GM12875 (cell line): ENCODE results near the gene MRPS23.

ENCODE experiments used
- H3K4me3 ChIP-seq: one replicate; pipeline ENCODE4 v1.5.1; 2011; ENCODE audit warnings: low read depth, low read length, control low read depth
- CTCF ChIP-seq: IDR thresholded peaks from 2 replicates; pipeline ENCODE4 v1.5.1; 2011; ENCODE audit warnings: low read depth, mild to moderate bottlenecking, control low read depth, inconsistent platforms, low read length, moderate library complexity, borderline replicate concordance; ENCODE audit not compliant: insufficient read depth

The MRPS23 gene

GRCh38 chr17:57808882-57809281 is 41.0 kb downstream of the MRPS23 start:
- H3K4me3 ChIP-seq, result no peak overlapping the region
- TF ChIP-seq CTCF, result no peak

GRCh38 chr17:57806167-57806830 is 43.5 kb downstream of the MRPS23 start:
- H3K4me3 ChIP-seq, result no peak overlapping the region
- no peak for TF ChIP-seq CTCF

GRCh38 chr17:57803021-57803420 is 46.8 kb downstream of the MRPS23 start:
- no peak for TF ChIP-seq CTCF
- no peak overlapping the region for H3K4me3 ChIP-seq

- no peak for TF ChIP-seq CTCF
- no peak overlapping the region for H3K4me3 ChIP-seq
Measured at GRCh38 chr17:57801044-57801711, 48.7 kb downstream of the MRPS23 start.

- no peak for TF ChIP-seq CTCF
- no peak overlapping the region for H3K4me3 ChIP-seq
Measured at GRCh38 chr17:57794841-57795240, 55.0 kb downstream of the MRPS23 start.

GRCh38 chr17:57788725-57789124 is 61.1 kb downstream of the MRPS23 start:
- H3K4me3 ChIP-seq, result no peak overlapping the region
- no peak for TF ChIP-seq CTCF

- H3K4me3 ChIP-seq, result no peak overlapping the region
- TF ChIP-seq CTCF, result no peak
Measured at GRCh38 chr17:57785022-57785421, 64.8 kb downstream of the MRPS23 start.
